ENCODE data around the gene ATXN7.
A peak's percentile ranks its signal among the peaks of the same experiment; 100 is the strongest.

ATXN7 gene

GRCh38 chr3:63863150-63864007 lies at the start of gene ATXN7, which contains the start of gene THOC7:
ATXN7 (plus strand) TSS chr3:63863867; CDS start chr3:63912599, 48,732 bp downstream.
THOC7 (minus strand) TSS chr3:63863805; CDS start chr3:63863790, 15 bp downstream.
- peak; percentile 9 to 61 (median 45) for DNase-seq (ENCODE audit: low read depth in 3 of 3, low spot score in 1 of 3)

DNA sequence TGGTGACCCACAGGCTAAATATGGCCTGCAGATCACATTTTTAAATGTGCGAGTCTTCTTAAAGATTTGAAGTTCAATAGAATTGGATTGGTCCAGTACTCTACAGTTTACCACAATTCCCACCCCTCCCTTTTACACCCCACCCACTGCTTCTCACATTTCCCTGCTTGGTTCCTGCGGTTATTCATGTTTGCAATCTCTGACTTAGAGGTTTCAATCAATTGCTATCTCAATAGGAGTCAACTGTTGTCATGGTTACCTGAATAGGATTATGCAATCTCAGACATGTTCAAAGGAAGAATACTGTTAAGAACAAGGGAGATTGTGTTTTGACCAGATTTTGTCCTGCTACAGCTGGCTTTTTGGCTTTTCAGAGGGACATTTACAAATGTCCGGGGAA lies 49.4 kb upstream of the ATXN7 start:
- no peak for DNase-seq (ENCODE audit: low read depth in 3 of 3, low spot score in 1 of 3)

- no peak for DNase-seq (ENCODE audit: low read depth in 3 of 3, low spot score in 1 of 3)
Observed at GRCh38 chr3:63817225-63817624, 46.4 kb upstream of the ATXN7 start.

GRCh38 chr3:63818282-63819150 lies 45.2 kb upstream of the ATXN7 start:
- DNase-seq (ENCODE audit: low read depth in 3 of 3, low spot score in 1 of 3): peak; percentile 13 to 37 (median 19)

DNA sequence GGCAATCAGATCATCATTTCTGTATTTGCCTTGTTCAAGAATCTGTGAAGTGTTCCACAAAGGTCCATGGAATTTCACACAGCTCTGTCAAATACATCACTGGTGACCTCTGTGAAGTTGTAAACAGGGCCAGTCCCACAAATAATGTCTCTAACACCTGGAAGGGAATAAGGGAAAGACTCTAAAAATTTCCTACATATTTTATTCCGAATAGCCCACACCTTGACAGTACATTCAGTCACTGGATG lies 44.6 kb upstream of the ATXN7 start, which contains the start of gene C3orf49:
Gene C3orf49, plus strand, starts transcription at position 149 of the 248 bp plus-strand sequence. CDS start 173 bp downstream, outside the sequence.
- DNase-seq (ENCODE audit: low read depth in 3 of 3, low spot score in 1 of 3): no peak

GRCh38 chr3:63824309-63824708 lies 39.4 kb upstream of the ATXN7 start:
- no peak for DNase-seq (ENCODE audit: low read depth in 3 of 3, low spot score in 1 of 3)

- DNase-seq (ENCODE audit: low read depth in 3 of 3, low spot score in 1 of 3): no peak
Observed at GRCh38 chr3:63830526-63830925, 33.1 kb upstream of the ATXN7 start.

- no peak for DNase-seq (ENCODE audit: low read depth in 3 of 3, low spot score in 1 of 3)
Observed at GRCh38 chr3:63832395-63832794, 31.3 kb upstream of the ATXN7 start.

- DNase-seq (ENCODE audit: low read depth in 3 of 3, low spot score in 1 of 3): no peak
Observed at GRCh38 chr3:63841704-63842103, 22.0 kb upstream of the ATXN7 start.

DNA sequence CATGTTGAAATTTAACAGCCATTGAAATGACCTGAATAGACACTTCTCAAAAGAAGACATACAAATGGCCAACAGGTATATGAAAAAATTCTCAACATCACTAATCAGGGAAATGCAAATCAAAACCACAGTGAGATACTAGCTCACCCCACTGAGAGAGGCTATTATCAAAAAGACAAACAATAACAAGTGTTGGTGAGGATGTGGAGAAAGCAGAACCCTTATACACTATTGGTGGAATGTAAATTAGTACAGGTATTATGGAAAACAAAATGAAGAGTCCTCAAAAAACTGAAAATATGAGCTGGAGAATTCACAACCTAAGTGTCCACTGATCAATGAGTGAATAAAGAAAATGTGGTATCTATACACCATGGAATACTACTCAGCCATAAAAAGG lies 21.5 kb upstream of the ATXN7 start:
- DNase-seq (ENCODE audit: low read depth in 3 of 3, low spot score in 1 of 3): no peak

DNA sequence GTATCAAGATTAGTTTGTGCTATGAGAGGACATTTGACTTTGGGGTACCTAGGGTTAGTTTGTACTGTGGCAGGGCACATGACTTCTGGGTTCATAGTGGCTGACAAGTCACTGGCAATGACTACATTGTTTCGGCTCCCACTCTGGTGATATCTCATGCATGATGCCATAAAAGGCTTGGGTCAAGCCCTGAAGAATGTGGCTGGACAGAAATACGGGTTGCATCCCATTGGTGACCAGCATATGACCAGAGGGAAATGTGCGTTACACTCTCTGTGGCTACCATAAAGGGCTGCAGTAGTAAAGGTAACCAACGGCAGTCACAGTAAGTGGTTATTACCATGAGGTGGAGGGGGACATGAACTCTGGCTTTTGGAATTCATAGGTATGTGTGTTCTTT lies 18.5 kb upstream of the ATXN7 start:
- DNase-seq (ENCODE audit: low read depth in 3 of 3, low spot score in 1 of 3): no peak

GRCh38 chr3:63847718-63848450 lies 15.8 kb upstream of the ATXN7 start:
- no peak for DNase-seq (ENCODE audit: low read depth in 3 of 3, low spot score in 1 of 3)

DNA sequence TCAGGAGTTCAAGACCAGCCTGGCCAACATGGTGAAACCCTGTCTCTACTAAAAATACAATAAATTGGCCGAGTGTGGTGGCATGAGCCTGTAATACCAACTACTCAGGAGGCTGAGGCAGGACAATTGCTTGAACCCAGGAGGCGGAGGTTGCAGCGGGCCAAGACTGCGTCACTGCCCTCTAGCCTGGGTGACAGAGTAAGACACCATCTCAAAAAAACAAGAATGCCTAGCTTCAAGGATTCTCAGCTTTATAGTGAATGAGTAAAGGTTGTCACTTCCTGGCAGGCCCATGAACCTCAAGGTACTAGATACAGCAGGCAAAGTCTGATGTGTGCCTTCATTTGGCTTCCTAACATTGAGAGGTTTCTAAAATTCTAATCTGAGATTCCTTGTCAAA lies 14.5 kb upstream of the ATXN7 start:
- no peak for DNase-seq (ENCODE audit: low read depth in 3 of 3, low spot score in 1 of 3)

DNA sequence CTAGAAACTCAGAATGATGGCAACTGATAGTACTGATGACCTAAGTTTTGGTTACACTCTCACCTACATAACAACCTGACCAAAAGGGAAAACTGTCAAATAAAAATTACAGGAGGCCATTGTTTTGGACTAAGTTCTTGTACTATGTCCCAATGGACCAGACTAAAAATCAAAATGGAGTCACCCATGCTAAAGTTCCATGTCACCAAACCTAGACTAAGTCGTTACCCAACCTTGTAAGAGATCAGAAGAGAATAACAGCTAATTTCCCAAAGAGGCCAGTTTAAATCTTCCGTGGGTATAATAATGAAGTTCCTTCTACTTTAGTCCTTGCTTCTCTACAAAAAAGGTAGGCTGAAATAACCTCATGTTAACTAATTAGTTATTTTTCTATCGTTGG lies 12.4 kb upstream of the ATXN7 start:
- no peak for DNase-seq (ENCODE audit: low read depth in 3 of 3, low spot score in 1 of 3)

- DNase-seq (ENCODE audit: low read depth in 3 of 3, low spot score in 1 of 3): no peak
Observed at GRCh38 chr3:63853106-63853505, 10.6 kb upstream of the ATXN7 start.

GRCh38 chr3:63855333-63855940 lies 8.2 kb upstream of the ATXN7 start:
- DNase-seq (ENCODE audit: low read depth in 3 of 3, low spot score in 1 of 3): no peak

GRCh38 chr3:63857311-63857710 lies 6.4 kb upstream of the ATXN7 start:
- DNase-seq (ENCODE audit: low read depth in 3 of 3, low spot score in 1 of 3): no peak

GRCh38 chr3:63860776-63861175 lies 2.9 kb upstream of the ATXN7 start:
- DNase-seq (ENCODE audit: low read depth in 3 of 3, low spot score in 1 of 3): no peak

- no peak for DNase-seq (ENCODE audit: low read depth in 3 of 3, low spot score in 1 of 3)
Observed at GRCh38 chr3:63861306-63861705, 2.4 kb upstream of the ATXN7 start.

DNA sequence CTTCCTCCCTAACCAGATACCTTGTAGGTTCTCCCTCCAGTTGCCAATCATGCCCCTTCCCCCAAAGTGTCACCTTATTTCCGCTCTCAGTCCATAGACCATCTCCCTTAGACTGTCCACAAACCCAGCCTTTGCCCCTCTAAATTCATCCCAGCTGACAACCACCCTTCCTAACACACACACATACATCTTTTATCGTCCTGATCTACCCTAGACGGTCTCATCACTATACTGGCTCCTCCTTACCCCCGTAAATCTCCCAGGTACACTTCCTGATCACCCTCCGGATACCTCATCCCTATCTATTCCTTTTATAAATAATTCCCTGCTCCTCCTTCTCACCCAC lies 890 bp upstream of the ATXN7 start:
- no peak for DNase-seq (ENCODE audit: low read depth in 3 of 3, low spot score in 1 of 3)

Data from stimulated activated CD4-positive, alpha-beta T cell treated with anti-CD3 and anti-CD28 coated beads, TNF-alpha, amount 100 ng/mL, for 1 hour (primary cell).